ENCODE results near the gene EEF1G.

DNA sequence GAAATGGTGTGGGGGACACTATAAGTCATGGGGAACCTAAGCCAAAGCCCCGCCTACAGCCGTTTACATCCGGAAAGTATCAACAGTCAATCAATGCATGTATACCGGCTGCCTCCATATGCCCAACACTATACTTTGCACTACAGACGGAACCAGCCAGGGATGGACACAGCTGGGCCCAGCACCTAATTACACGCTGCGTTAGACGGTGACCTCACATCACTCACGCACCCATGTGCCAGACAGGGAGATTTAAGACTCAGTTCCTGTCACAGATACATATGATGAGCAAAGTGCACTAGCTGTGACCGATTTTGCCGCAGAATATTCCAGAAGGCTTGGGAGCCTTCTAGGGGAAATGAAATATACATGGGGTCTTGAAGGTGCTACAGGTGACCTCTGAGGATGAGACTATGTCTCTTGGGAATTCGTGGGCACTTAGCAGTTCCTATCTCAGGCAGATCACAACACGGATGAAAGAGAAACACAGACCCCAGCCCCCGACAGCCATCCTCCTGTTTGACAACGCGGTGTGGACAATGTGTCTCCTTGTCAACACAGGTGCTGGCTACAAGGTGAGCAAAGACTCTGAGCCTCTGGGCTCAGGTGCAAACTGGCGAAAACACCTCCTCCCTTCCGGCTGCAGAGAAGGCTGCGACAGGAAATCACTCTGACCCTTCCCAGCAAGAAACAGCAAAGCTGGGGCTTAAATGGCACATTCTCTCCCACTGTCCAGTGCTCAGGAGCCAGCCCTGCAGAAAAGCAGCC, 35.0 kb downstream of the EEF1G start:
- TF ChIP-seq POLR2A (IDR thresholded peaks at IDR 0.05), result no peak
- TF ChIP-seq, protein P1, sequence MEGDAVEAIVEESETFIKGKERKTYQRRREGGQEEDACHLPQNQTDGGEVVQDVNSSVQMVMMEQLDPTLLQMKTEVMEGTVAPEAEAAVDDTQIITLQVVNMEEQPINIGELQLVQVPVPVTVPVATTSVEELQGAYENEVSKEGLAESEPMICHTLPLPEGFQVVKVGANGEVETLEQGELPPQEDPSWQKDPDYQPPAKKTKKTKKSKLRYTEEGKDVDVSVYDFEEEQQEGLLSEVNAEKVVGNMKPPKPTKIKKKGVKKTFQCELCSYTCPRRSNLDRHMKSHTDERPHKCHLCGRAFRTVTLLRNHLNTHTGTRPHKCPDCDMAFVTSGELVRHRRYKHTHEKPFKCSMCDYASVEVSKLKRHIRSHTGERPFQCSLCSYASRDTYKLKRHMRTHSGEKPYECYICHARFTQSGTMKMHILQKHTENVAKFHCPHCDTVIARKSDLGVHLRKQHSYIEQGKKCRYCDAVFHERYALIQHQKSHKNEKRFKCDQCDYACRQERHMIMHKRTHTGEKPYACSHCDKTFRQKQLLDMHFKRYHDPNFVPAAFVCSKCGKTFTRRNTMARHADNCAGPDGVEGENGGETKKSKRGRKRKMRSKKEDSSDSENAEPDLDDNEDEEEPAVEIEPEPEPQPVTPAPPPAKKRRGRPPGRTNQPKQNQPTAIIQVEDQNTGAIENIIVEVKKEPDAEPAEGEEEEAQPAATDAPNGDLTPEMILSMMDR (IDR thresholded peaks at IDR 0.05), result no peak

Measured in Peyer's patch (tissue), 4 donors.